ENCODE data around the gene FOSL1.

Gene FOSL1

GRCh38 chr11:65891219-65892136, 8.7 kb downstream of the FOSL1 start:
- peak; percentile 56 for TF ChIP-seq CTCF (IDR thresholded peaks at IDR 0.05; ENCODE audit: insufficient read depth, low read depth, low read length, missing control alignments)
- peak; percentile 67 for DNase-seq (ENCODE audit: low read depth)
- H3K4me3 ChIP-seq (ENCODE audit: low read depth, low read length), result peak overlapping the region; percentile 73

GRCh38 chr11:65890324-65891218, 9.6 kb downstream of the FOSL1 start, which contains the start of gene CCDC85B:
TSS of gene CCDC85B (plus strand) at chr11:65890673. CDS start at chr11:65890784, 111 bp downstream.
- peak within 1 kb of the TSS; percentile 78 for H3K4me3 ChIP-seq (ENCODE audit: low read depth, low read length)
- peak; percentile 98 for DNase-seq (ENCODE audit: low read depth)
- peak; percentile 0 for TF ChIP-seq CTCF (IDR thresholded peaks at IDR 0.05; ENCODE audit: insufficient read depth, low read depth, low read length, missing control alignments)

GRCh38 chr11:65888163-65888814, 11.9 kb downstream of the FOSL1 start, which contains the start of gene FIBP:
TSS of gene FIBP (minus strand) at chr11:65888471. CDS start at chr11:65888418, 53 bp downstream.
- peak within 1 kb of the TSS; percentile 78 for H3K4me3 ChIP-seq (ENCODE audit: low read depth, low read length)
- TF ChIP-seq CTCF (IDR thresholded peaks at IDR 0.05; ENCODE audit: insufficient read depth, low read depth, low read length, missing control alignments), result peak; percentile 78
- DNase-seq (ENCODE audit: low read depth), result peak; percentile 99

- peak overlapping the region; percentile 78 for H3K4me3 ChIP-seq (ENCODE audit: low read depth, low read length)
- no peak for TF ChIP-seq CTCF (IDR thresholded peaks at IDR 0.05; ENCODE audit: insufficient read depth, low read depth, low read length, missing control alignments)
- DNase-seq (ENCODE audit: low read depth), result no peak
Measured at GRCh38 chr11:65887723-65888162, 12.4 kb downstream of the FOSL1 start.

GRCh38 chr11:65886826-65887722, 13.1 kb downstream of the FOSL1 start:
- no peak for TF ChIP-seq CTCF (IDR thresholded peaks at IDR 0.05; ENCODE audit: insufficient read depth, low read depth, low read length, missing control alignments)
- peak overlapping the region; percentile 78 for H3K4me3 ChIP-seq (ENCODE audit: low read depth, low read length)
- no peak for DNase-seq (ENCODE audit: low read depth)

Measured in GM12865 (cell line).